Measurements from ENCODE around the gene ADARB2. TPM values are rescaled to one million over a fixed set of nuclear protein-coding genes. Genes with fewer than 3 reads are reported as not detected.

ADARB2 gene
- total and polyA plus RNA-seq, 10 of the 15 experiments (the other 5 are each of a cell fraction or from before 2014, with no cell fraction given), result 0.02 to 4.1 (median 0.76) TPM

DNA sequence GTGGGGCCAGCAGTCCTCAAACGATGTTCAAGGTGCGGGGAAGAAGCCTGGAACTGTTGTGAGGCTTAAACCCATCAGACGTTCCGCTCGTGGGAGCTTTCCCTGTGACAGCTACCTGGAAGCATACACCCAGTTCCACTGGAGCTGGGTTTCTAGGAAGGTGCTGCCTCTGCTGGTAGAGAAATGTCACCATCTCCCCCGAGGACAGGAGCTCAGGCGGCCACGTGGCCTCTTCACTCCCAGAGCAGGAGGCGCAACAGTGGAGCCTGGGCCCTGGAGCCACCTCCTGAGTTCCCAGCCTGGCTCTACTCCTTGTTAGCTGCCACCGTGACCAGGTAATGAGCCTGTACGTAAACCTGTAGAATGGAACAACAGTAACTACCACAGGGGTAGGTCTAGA, 156.1 kb downstream of the ADARB2 start:
- Histone ChIP-seq H3K27ac (ENCODE audit: control insufficient read depth, insufficient read depth) (no peak overlapping the region), H2AFZ (ENCODE audit: control insufficient read depth, low read depth, low read length) (no peak overlapping the region), H3K9ac (ENCODE audit: control insufficient read depth, insufficient read depth, low read length) (no peak overlapping the region), H3K4me3 (no peak overlapping the region), H3K4me2 (ENCODE audit: control insufficient read depth, insufficient read depth) (no peak overlapping the region), H3K79me2 (ENCODE audit: control insufficient read depth, insufficient read depth, low read length) (no peaks in the 10 kb centered on the region), H4K20me1 (ENCODE audit: control insufficient read depth, insufficient read depth) (no peaks in the 10 kb centered on the region), H3K36me3 (ENCODE audit: control insufficient read depth in 2 of 2, insufficient read depth in 2 of 2, low read length in 1 of 2) (no peaks in the 10 kb centered on the region; a peak in 1 of 4 replicates), H3K27me3 (replicated peaks in 1 of 2; ENCODE audit: control insufficient read depth in 2 of 2, insufficient read depth in 2 of 2, low read length in 1 of 2) (no peaks in the 10 kb centered on the region), H3K4me1 (ENCODE audit: control insufficient read depth, insufficient read depth, low read length) (no peaks in the 10 kb centered on the region), H3K9me3 (replicated peaks; ENCODE audit: control insufficient read depth, insufficient read depth, low read length) (no peaks in the 10 kb centered on the region; the same call in 2 of the 3 replicates)
- ATAC-seq (no peak), DNase-seq (ENCODE audit: low read depth, low spot score) (no peak), FAIRE-seq (no peak)
- 64% methylated on average over 11 of the region's 11 CpGs for WGBS (ENCODE audit: insufficient coverage, insufficient replicate concordance, low lambda C conversion rate, missing lambda C conversion rate)
- TF ChIP-seq SUPT20H (IDR thresholded peaks at IDR 0.05; ENCODE audit: borderline replicate concordance, control insufficient read depth, low read depth, low read length) (no peak), JUND (IDR thresholded peaks at IDR 0.05; ENCODE audit: low read depth, low read length) (no peak), EGR1 (IDR thresholded peaks at IDR 0.05; ENCODE audit: borderline replicate concordance in 1 of 2, low read depth in 2 of 2, low read length in 2 of 2) (no peak), MTA3 (IDR thresholded peaks at IDR 0.05; ENCODE audit: borderline replicate concordance, low read length) (no peak), ZNF274 (IDR thresholded peaks at IDR 0.05; ENCODE audit: insufficient read depth, insufficient read length) (no peak), SUZ12 (IDR thresholded peaks at IDR 0.05; ENCODE audit: unreplicated experiment) (no peak)
- SMC1A ChIA-PET (ENCODE audit: uncharacterized antibody, unreplicated experiment), result interaction anchor here (0.8 to 1.1 kb wide), 2 partner anchors 75 to 89 kb away, joined by 3 read pairs; no protein-coding TSS in a partner anchor
- in situ Hi-C loops (cut with MboI), result no loop called here
- BruUV-seq (replicated peaks), result no TSS peak
- intact Hi-C loops (cut with micrococcal nuclease; ENCODE audit: unreplicated experiment), result no loop called here
- CTCF ChIA-PET, result no interaction called here
- RAD21 ChIA-PET (ENCODE audit: unreplicated experiment), result no interaction called here
- POLR2A ChIA-PET, result no interaction called here

DNA sequence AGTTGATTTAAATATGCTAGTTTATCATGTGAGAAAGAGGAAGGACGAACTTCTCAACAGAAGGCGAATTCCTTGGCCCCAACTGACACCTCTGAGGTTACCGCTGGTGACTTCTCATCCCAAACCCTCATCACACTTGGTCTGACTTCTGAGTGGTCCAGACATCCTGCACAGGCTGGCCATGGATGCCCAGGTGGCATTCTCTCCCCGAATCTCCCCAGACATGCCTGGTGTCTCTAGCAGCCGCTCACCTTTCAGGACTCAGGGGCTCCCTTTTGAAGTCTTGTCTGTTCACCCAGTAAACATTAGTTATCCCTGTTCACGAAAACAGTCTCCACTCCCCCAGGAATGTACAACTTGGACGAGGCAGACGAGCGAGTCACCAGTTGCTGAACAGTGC, 157.7 kb downstream of the ADARB2 start:
- Histone ChIP-seq H3K4me2 (ENCODE audit: control insufficient read depth, insufficient read depth) (no peak overlapping the region), H3K79me2 (ENCODE audit: control insufficient read depth, insufficient read depth, low read length) (no peaks in the 10 kb centered on the region), H3K36me3 (ENCODE audit: control insufficient read depth in 2 of 2, insufficient read depth in 2 of 2, low read length in 1 of 2) (no peaks in the 10 kb centered on the region; a peak in 1 of 4 replicates), H3K27ac (ENCODE audit: control insufficient read depth, insufficient read depth) (no peak overlapping the region), H2AFZ (ENCODE audit: control insufficient read depth, low read depth, low read length) (no peak overlapping the region), H3K4me1 (ENCODE audit: control insufficient read depth, insufficient read depth, low read length) (no peaks in the 10 kb centered on the region), H3K4me3 (no peak overlapping the region), H3K27me3 (replicated peaks in 1 of 2; ENCODE audit: control insufficient read depth in 2 of 2, insufficient read depth in 2 of 2, low read length in 1 of 2) (no peaks in the 10 kb centered on the region), H4K20me1 (ENCODE audit: control insufficient read depth, insufficient read depth) (no peaks in the 10 kb centered on the region), H3K9ac (ENCODE audit: control insufficient read depth, insufficient read depth, low read length) (no peak overlapping the region), H3K9me3 (replicated peaks; ENCODE audit: control insufficient read depth, insufficient read depth, low read length) (no peaks in the 10 kb centered on the region; the same call in 2 of the 3 replicates)
- ChIA-PET CTCF (no interaction called here), SMC1A (ENCODE audit: uncharacterized antibody, unreplicated experiment) (interaction anchor here (0.6 kb wide), 1 partner anchor 40 kb away, joined by 3 read pairs; no protein-coding TSS in a partner anchor), POLR2A (no interaction called here), RAD21 (ENCODE audit: unreplicated experiment) (no interaction called here)
- FAIRE-seq (no peak), ATAC-seq (no peak), DNase-seq (ENCODE audit: low read depth, low spot score) (no peak)
- BruUV-seq (replicated peaks), result no TSS peak
- WGBS (ENCODE audit: insufficient coverage, insufficient replicate concordance, low lambda C conversion rate, missing lambda C conversion rate), result 26% methylated on average over 9 of the region's 9 CpGs
- intact Hi-C loops (cut with micrococcal nuclease; ENCODE audit: unreplicated experiment) (no loop called here), in situ Hi-C loops (cut with MboI) (no loop called here)
- TF ChIP-seq, protein P1, sequence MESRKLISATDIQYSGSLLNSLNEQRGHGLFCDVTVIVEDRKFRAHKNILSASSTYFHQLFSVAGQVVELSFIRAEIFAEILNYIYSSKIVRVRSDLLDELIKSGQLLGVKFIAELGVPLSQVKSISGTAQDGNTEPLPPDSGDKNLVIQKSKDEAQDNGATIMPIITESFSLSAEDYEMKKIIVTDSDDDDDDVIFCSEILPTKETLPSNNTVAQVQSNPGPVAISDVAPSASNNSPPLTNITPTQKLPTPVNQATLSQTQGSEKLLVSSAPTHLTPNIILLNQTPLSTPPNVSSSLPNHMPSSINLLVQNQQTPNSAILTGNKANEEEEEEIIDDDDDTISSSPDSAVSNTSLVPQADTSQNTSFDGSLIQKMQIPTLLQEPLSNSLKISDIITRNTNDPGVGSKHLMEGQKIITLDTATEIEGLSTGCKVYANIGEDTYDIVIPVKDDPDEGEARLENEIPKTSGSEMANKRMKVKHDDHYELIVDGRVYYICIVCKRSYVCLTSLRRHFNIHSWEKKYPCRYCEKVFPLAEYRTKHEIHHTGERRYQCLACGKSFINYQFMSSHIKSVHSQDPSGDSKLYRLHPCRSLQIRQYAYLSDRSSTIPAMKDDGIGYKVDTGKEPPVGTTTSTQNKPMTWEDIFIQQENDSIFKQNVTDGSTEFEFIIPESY (IDR thresholded peaks at IDR 0.05), result no peak
- TF ChIP-seq, protein P2, sequence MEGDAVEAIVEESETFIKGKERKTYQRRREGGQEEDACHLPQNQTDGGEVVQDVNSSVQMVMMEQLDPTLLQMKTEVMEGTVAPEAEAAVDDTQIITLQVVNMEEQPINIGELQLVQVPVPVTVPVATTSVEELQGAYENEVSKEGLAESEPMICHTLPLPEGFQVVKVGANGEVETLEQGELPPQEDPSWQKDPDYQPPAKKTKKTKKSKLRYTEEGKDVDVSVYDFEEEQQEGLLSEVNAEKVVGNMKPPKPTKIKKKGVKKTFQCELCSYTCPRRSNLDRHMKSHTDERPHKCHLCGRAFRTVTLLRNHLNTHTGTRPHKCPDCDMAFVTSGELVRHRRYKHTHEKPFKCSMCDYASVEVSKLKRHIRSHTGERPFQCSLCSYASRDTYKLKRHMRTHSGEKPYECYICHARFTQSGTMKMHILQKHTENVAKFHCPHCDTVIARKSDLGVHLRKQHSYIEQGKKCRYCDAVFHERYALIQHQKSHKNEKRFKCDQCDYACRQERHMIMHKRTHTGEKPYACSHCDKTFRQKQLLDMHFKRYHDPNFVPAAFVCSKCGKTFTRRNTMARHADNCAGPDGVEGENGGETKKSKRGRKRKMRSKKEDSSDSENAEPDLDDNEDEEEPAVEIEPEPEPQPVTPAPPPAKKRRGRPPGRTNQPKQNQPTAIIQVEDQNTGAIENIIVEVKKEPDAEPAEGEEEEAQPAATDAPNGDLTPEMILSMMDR (IDR thresholded peaks at IDR 0.05 in 2 of 3, conservative IDR thresholded peaks at IDR 0.05 in 1 of 3; ENCODE audit: control insufficient read depth in 2 of 3, extremely low read depth in 1 of 3, insufficient read depth in 1 of 3, low read depth in 3 of 3, low read length in 3 of 3), result no peak
- TF ChIP-seq JUNB (IDR thresholded peaks at IDR 0.05) (no peak), ETV6 (conservative IDR thresholded peaks at IDR 0.05 in 1 of 2, IDR thresholded peaks at IDR 0.05 in 1 of 2; ENCODE audit: borderline replicate concordance in 1 of 2, low read depth in 1 of 2) (no peak), SIN3A (IDR thresholded peaks at IDR 0.05; ENCODE audit: low read depth, low read length) (no peak), RAD51 (IDR thresholded peaks at IDR 0.05) (no peak), POLR2A (IDR thresholded peaks at IDR 0.05; ENCODE audit: low read depth, low read length) (no peak), KAT2A (conservative IDR thresholded peaks at IDR 0.05; ENCODE audit: control insufficient read depth, low read depth, low read length) (no peak), SREBF1 (IDR thresholded peaks at IDR 0.05; ENCODE audit: low read length) (no peak), BRCA1 (IDR thresholded peaks at IDR 0.05; ENCODE audit: low read depth, low read length) (no peak)

Measured in GM12878 (cell line).